HepG2 (cell line): ENCODE data around the gene ATP6V1C2. TPM values are rescaled to one million over a fixed set of nuclear protein-coding genes. Genes with fewer than 3 reads are reported as not detected.

Source experiments
- ATAC-seq: fragments of 200-7000 bp; cut with Tn5 transposase; 3 replicates; pipeline ENCODE4 v1.9.1; 2020; ENCODE audit warnings: mild to moderate bottlenecking, moderate library complexity
- BruUV-seq: library from RNA; stranded (reverse); fragments of 400-500 nt; replicated peaks from 2 replicates; lab custom pipeline; 2021; lab: Mats Ljungman, UMichigan
- CTCF ChIA-PET: fragments of 300-600 bp; formaldehyde crosslinking; extraction: SDS; loops from one replicate; lab custom pipeline; 2021; ENCODE audit warnings: low total read pairs, inconsistent platforms, low intra/inter-chr PET ratio; lab: Yijun Ruan, JAX
- POLR2A ChIA-PET: fragments of 350-600 bp; sonication (Branson Sonifier 250); formaldehyde crosslinking; loops from one replicate; lab custom pipeline; 2020; ENCODE audit warnings: antibody characterized with exemption, inconsistent platforms; lab: Yijun Ruan, JAX
- DNase-seq: peaks from one replicate; pipeline ENCODE4 v3.0.0-alpha.2; 2015; ENCODE audit warnings: low spot score
- FAIRE-seq: peaks from 3 replicates; lab custom pipeline; 2011; peaks lifted over from hg19 to GRCh38; lab: Jason Lieb, UNC
- H2AFZ ChIP-seq: one replicate; pipeline ENCODE4 v1.6.1; 2011; ENCODE audit warnings: low read length, inconsistent platforms
- H3K27ac ChIP-seq: fragments of 300-600 bp; 3 replicates; pipeline ENCODE4 v1.8.0; 2011; ENCODE audit warnings: mixed run types, mild to moderate bottlenecking, mixed read lengths, low read length, inconsistent platforms; ENCODE audit not compliant: insufficient read depth; ENCODE audit errors: extremely low read length
- H3K27me3 ChIP-seq, 2 experiments: fragments of 200-600 bp in 1 of 2; 2 replicates in 1 of 2; 3 replicates in 1 of 2; pipeline versions ENCODE4 v1.6.0 to v1.8.0; 2011; ENCODE audit warnings: low read length in 2 of 2, mild to moderate bottlenecking in 2 of 2, moderate library complexity in 2 of 2, inconsistent platforms in 1 of 2; ENCODE audit not compliant: insufficient read depth in 2 of 2, control insufficient read depth in 1 of 2
- H3K36me3 ChIP-seq, 2 experiments: fragments of 200-600 bp in 1 of 2; replicated peaks in 1 of 2; 2 replicates in 1 of 2; 3 replicates in 1 of 2; pipeline versions ENCODE4 v1.5.1 to v1.8.0; 2011; ENCODE audit warnings: low read length in 2 of 2, inconsistent platforms in 1 of 2; ENCODE audit not compliant: insufficient read depth in 2 of 2, control insufficient read depth in 1 of 2
- H3K4me1 ChIP-seq: 2 replicates; pipeline ENCODE4 v1.5.1; 2012; ENCODE audit warnings: low read length, inconsistent platforms; ENCODE audit not compliant: insufficient read depth
- H3K4me2 ChIP-seq: 2 replicates; pipeline ENCODE4 v1.6.0; 2011; ENCODE audit warnings: low read depth, low read length, inconsistent platforms
- H3K4me3 ChIP-seq, 3 experiments: fragments of 200-600 bp in 1 of 3; sonication (generic), shearing (Covaris generic) in 1 of 3; replicated peaks in 1 of 3; 2 replicates each; pipeline ENCODE4 v1.5.1; 2011 to 2016; ENCODE audit warnings: low read length in 3 of 3, inconsistent platforms in 2 of 3, low read depth in 2 of 3, mild to moderate bottlenecking in 2 of 3, control low read depth in 1 of 3, mixed read lengths in 1 of 3; ENCODE audit not compliant: insufficient read depth in 1 of 3
- H3K79me2 ChIP-seq: one replicate; pipeline ENCODE4 v1.6.1; 2011; ENCODE audit warnings: low read length, inconsistent platforms; ENCODE audit not compliant: insufficient read depth
- H3K9ac ChIP-seq: 2 replicates; pipeline ENCODE4 v1.6.0; 2011; ENCODE audit warnings: mild to moderate bottlenecking, low read depth, low read length, inconsistent platforms; ENCODE audit not compliant: insufficient read depth
- H3K9me3 ChIP-seq: 2 replicates; pipeline ENCODE4 v1.5.1; 2012; ENCODE audit warnings: mild to moderate bottlenecking, low read length
- H4K20me1 ChIP-seq: 2 replicates; pipeline ENCODE4 v1.6.0; 2011; ENCODE audit warnings: inconsistent platforms, mild to moderate bottlenecking, low read length, moderate library complexity; ENCODE audit not compliant: insufficient read depth
- HNRNPK ChIP-seq: fragments of 200-400 bp; formaldehyde crosslinking; IDR thresholded peaks from 2 replicates; pipeline ENCODE4 v1.6.1; 2018; ENCODE audit warnings: low read length, low read depth, moderate library complexity, mild to moderate bottlenecking; ENCODE audit not compliant: poor library complexity, severe bottlenecking
- MAFK ChIP-seq, 2 experiments: IDR thresholded peaks in 1 of 2; conservative IDR thresholded peaks in 1 of 2; 2 replicates each; pipeline ENCODE4 v1.6.1; 2011; ENCODE audit warnings: improper control_type of control experiment in 2 of 2, low read length in 2 of 2
- ZNF552 ChIP-seq: sonication (generic); formaldehyde crosslinking; IDR thresholded peaks from 2 replicates; pipeline ENCODE4 v1.9.0; 2022; ENCODE audit warnings: missing genetic modification reagents, mild to moderate bottlenecking, borderline replicate concordance
- ZNF589 ChIP-seq: sonication (generic); formaldehyde crosslinking; conservative IDR thresholded peaks from 2 replicates; pipeline ENCODE4 v1.8.0; 2022; ENCODE audit warnings: mild to moderate bottlenecking, moderate library complexity, missing genetic modification reagents
- WGBS: methylation state at CpG from one replicate; pipeline ENCODE4 v1.1.6; 2017; ENCODE audit warnings: low lambda C conversion rate; 5-methylcytosine and 5-hydroxymethylcytosine counted together
- in situ Hi-C: cut with HindIII; loops from 2 replicates; pipeline ENCODE4 v1.10.0; 2017; ENCODE audit warnings: low pct_unique_long_range_greater_than_20kb; ENCODE audit not compliant: extremely low pct_ligation_motif_present
- intact Hi-C: fragments of 100-400 bp; cut with micrococcal nuclease; formaldehyde crosslinking; loops from one replicate; pipeline ENCODE4 v1.10.0; 2022; ENCODE audit not compliant: unreplicated experiment
- polyA plus RNA-seq, 8 experiments: library from polyadenylated mRNA; depleted of rRNA in 3 of 8; stranded (reverse) in 7 of 8; unstranded in 1 of 8; fragments of >200 nt; fragmentation: Illumina TruSeq in 4 of 8; extraction: Trizol in 4 of 8; gene quantifications; 2 replicates each; pipeline versions ENCODE4 v1.2.1 to v1.2.3, GENCODE V29; 2011 to 2016; ENCODE audit warnings: low read depth in 4 of 8, missing spikeins in 1 of 8, mixed read lengths in 1 of 8; ENCODE audit not compliant: insufficient read depth in 1 of 8
- total RNA-seq, 5 experiments: library from RNA; depleted of rRNA; stranded (reverse); fragments of >200 nt; fragmentation: Illumina TruSeq; extraction: Trizol; gene quantifications; 2 replicates each; pipeline ENCODE4 v1.2.3, GENCODE V29; 2016; ENCODE audit warnings: low read depth in 1 of 5

Gene ATP6V1C2
- total and polyA plus RNA-seq, 2 of the 13 experiments (the other 11 are each of a cell fraction or from before 2014, with no cell fraction given), result 0.04 to 0.29 TPM

DNA sequence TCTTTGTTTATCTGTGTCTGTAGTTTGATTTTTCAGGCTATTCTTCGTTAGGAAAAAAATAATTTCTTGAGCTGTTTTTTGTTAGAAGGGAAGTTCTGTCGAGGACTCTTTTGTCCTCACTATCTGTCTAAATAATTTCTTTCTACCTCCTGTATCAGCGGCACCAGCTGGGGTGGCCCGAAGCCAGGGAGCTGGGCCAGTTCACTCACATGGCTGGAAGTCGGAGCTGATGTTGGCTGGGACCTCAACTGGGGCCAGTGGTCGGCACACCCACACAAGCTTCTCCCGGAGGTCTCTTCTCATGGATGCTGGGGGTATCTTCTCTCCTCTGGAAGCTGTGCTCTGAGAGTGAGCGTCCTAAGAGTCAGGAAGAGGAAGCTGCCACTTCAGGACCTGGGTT is 99.1 kb downstream of the ATP6V1C2 start:
- Histone ChIP-seq H3K4me3 (no peak overlapping the region), H3K79me2 (no peaks in the 10 kb centered on the region), H2AFZ (no peak overlapping the region), H3K4me1 (peaks cover 9% of the 10 kb centered on the region; the same call in 1 of the 2 replicates), H3K27ac (no peak overlapping the region), H3K27me3 (peaks cover 0 to 61% of the 10 kb centered on the region in 2 experiments; a peak in 3 of 5 replicates), H3K36me3 (no peaks in the 10 kb centered on the region), H3K4me2 (no peak overlapping the region), H4K20me1 (no peaks in the 10 kb centered on the region), H3K9me3 (no peaks in the 10 kb centered on the region), H3K9ac (no peak overlapping the region)
- ATAC-seq, result no peak
- in situ Hi-C loops (no loop called here), intact Hi-C loops (no loop called here)
- no peak for DNase-seq
- TF ChIP-seq ZNF589 (CRISPR knock-in tag), result no peak
- no peak for TF ChIP-seq HNRNPK
- ChIA-PET POLR2A (no interaction called here), CTCF (no interaction called here)
- no TSS peak for BruUV-seq
- no peak for FAIRE-seq
- 23% methylated on average over 7 of the region's 8 CpGs for WGBS

DNA sequence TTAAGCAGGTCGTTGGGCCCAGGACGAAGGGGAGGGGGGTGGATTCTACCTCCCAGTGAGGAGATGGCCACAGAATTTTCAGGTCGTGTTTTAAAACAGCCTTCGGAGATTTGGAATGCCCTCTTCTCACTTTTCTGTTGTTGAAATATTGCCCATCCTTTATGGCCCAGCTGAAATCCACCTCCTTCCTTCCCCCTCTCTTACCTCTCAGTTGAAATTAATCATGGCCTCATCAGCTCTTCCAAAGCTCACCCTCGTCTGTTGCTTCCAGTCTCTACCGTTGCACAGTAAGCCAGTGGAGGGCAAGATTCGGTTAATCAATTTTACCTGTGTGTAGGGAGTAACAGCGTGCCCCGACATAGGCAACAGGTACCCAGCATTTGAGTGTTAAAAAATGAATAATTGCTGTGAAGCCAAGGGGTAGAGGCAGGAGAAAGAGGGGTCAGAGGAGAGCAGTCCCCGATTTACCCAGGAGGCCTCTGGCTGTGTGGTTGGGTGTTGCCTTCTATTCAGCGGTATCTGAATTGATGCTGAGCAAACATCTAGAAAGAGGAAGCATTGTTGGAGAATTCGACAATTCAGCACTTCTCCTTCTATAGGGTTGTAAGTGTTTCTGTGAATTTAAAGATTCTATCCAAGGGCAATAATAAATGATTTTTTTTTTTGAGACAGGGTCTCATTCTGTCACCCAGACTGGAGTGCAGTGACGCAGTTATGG is 99.7 kb downstream of the ATP6V1C2 start:
- BruUV-seq, result no TSS peak
- Histone ChIP-seq H3K36me3 (no peaks in the 10 kb centered on the region), H3K27me3 (peaks cover 0 to 67% of the 10 kb centered on the region in 2 experiments; a peak in 3 of 5 replicates), H2AFZ (no peak overlapping the region), H3K27ac (no peak overlapping the region), H3K9ac (no peak overlapping the region), H4K20me1 (no peaks in the 10 kb centered on the region), H3K4me1 (0 out of 2 replicates have a peak, but pooled peaks cover 9% of the 10 kb centered on the region), H3K9me3 (no peaks in the 10 kb centered on the region), H3K4me2 (no peak overlapping the region), H3K79me2 (no peaks in the 10 kb centered on the region), H3K4me3 (no peak overlapping the region)
- no peak for DNase-seq
- CTCF ChIA-PET, result no interaction called here
- in situ Hi-C loops (no loop called here), intact Hi-C loops (no loop called here)
- WGBS, result 30% methylated on average over 13 of the region's 13 CpGs
- no peak for TF ChIP-seq ZNF552 (CRISPR knock-in tag)
- TF ChIP-seq MAFK (conservative IDR thresholded peaks at IDR 0.05 in 1 of 2, IDR thresholded peaks at IDR 0.05 in 1 of 2; ENCODE audit: low read length in 2 of 2), result peak in 1 of 2 experiments; percentile 14; a peak in 1 of 4 replicates
- POLR2A ChIA-PET, result no interaction called here
- no peak for ATAC-seq
- no peak for FAIRE-seq
